ENCODE measurements around the gene METAP2. TPM values are rescaled to one million over a fixed set of nuclear protein-coding genes. Genes with fewer than 3 reads are reported as not detected.
A peak's percentile ranks its signal among the peaks of the same experiment; 100 is the strongest.

METAP2 gene
- total and polyA plus RNA-seq, 4 experiments from 2014 or later: 39.6 to 52.7 (median 47.9) TPM

DNA sequence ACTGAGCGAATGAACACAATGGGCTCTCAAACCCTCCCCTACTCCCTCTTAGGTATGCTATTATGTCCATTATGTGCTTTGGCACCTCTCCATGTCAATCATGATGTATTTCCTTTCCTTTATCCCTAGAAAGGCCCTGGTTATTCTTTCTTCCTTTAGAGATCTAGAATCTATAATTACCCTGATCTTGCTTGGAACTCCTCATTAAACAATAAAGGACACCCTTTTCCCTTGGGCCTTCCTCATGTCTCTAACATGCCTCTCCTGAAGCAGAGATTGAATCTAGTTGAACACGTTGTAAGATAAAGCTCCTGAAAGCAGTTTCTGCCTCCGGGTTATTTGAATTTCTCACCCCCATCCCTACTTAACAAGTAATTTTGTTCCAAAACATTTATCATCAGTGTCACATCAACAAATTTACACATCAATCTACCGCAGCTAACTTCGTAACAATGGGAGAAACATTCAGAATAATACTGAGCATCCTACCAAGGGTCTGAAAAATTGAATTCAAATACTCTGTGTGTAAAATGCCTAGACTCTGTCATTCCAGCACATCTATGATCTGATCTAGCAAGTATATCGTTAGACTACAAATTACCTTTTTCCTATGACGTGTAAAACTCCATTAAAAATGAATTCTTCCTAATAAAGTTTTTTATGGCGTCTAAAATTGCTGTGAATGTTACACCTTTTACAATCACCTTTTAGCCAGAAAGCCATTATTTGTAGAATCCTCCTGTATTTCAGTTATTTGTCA is 72.0 kb downstream of the METAP2 start:
- peaks cover 13% of the 10 kb centered on the region for H3K4me1 ChIP-seq (ENCODE audit: insufficient read depth, low read length)
- H3K36me3 Mint-ChIP-seq: peaks cover 0 to 2% of the 10 kb centered on the region in 2 donors
- intact Hi-C loops (cut with micrococcal nuclease): loop anchor here (5.0 kb wide), 2 partner anchors 74 to 329 kb away; partner anchors contain the start of genes FGD6, METAP2 and VEZT
- no peak overlapping the region for H3K27ac ChIP-seq (ENCODE audit: low read depth, low read length)
- H3K27me3 Mint-ChIP-seq: peaks cover 6 to 17% of the 10 kb centered on the region in 2 donors
- H3K4me3 ChIP-seq (ENCODE audit: low read length in 2 of 2): no peak overlapping the region
- H3K27me3 ChIP-seq (ENCODE audit: insufficient read depth, low read length): no peaks in the 10 kb centered on the region
- CTCF ChIA-PET (ENCODE audit: partially characterized antibody): no interaction called here
- POLR2A ChIA-PET (ENCODE audit: partially characterized antibody): no interaction called here
- no peaks in the 10 kb centered on the region for H3K9me3 ChIP-seq (ENCODE audit: control insufficient read depth in 1 of 2, low read length in 2 of 2)
- peak overlapping the region in 3 of 7 donors; percentile 11 to 47 (median 32) for H3K27ac Mint-ChIP-seq
- no peak for DNase-seq
- H3K4me1 Mint-ChIP-seq: peaks cover 11 to 36% (median 17%) of the 10 kb centered on the region in 4 donors
- H3K36me3 ChIP-seq (ENCODE audit: insufficient read depth, low read length): no peaks in the 10 kb centered on the region
- peaks cover 0 to 6% (median 2%) of the 10 kb centered on the region in 8 donors for H3K9me3 Mint-ChIP-seq
- peak overlapping the region in 1 of 8 donors; percentile 40 for H3K4me3 Mint-ChIP-seq

DNA sequence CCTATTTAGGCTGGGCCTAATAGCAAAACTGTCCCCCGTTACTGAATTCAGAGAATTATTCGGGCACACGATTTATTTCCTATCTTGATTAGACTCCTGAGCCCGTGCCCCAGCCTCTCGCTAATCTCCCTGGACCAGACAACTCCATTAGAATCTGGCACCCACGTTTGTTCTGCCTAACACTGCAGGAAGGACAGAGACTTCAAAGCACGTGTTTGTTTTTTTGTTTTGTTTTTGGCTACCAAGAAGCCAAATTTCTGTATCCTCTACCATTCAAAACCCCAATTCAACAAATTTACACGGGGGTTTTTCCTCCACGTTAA is 72.5 kb downstream of the METAP2 start:
- Histone ChIP-seq H3K4me1 (ENCODE audit: insufficient read depth, low read length) (peaks cover 13% of the 10 kb centered on the region), H3K9me3 (ENCODE audit: control insufficient read depth in 1 of 2, low read length in 2 of 2) (no peaks in the 10 kb centered on the region), H3K27me3 (ENCODE audit: insufficient read depth, low read length) (no peaks in the 10 kb centered on the region), H3K4me3 (ENCODE audit: low read length in 2 of 2) (no peak overlapping the region), H3K36me3 (ENCODE audit: insufficient read depth, low read length) (no peaks in the 10 kb centered on the region), H3K27ac (ENCODE audit: low read depth, low read length) (no peak overlapping the region)
- DNase-seq: no peak
- Mint-ChIP-seq H3K4me1 (peaks cover 11 to 42% (median 20%) of the 10 kb centered on the region in 4 donors), H3K27me3 (peaks cover 6 to 17% of the 10 kb centered on the region in 2 donors), H3K27ac (no peak overlapping the region), H3K9me3 (peaks cover 0 to 6% (median 2%) of the 10 kb centered on the region in 8 donors), H3K36me3 (peaks cover 0 to 2% of the 10 kb centered on the region in 2 donors), H3K4me3 (no peak overlapping the region)
- POLR2A ChIA-PET (ENCODE audit: partially characterized antibody): no interaction called here
- intact Hi-C loops (cut with micrococcal nuclease): loop anchor here (5.0 kb wide), 2 partner anchors 74 to 329 kb away; partner anchors contain the start of genes FGD6, METAP2 and VEZT
- CTCF ChIA-PET (ENCODE audit: partially characterized antibody): interaction anchor here (1.1 to 2.1 kb wide), 2 partner anchors 7 to 12 kb away, joined by 4 to 11 read pairs; no protein-coding TSS in a partner anchor

DNA sequence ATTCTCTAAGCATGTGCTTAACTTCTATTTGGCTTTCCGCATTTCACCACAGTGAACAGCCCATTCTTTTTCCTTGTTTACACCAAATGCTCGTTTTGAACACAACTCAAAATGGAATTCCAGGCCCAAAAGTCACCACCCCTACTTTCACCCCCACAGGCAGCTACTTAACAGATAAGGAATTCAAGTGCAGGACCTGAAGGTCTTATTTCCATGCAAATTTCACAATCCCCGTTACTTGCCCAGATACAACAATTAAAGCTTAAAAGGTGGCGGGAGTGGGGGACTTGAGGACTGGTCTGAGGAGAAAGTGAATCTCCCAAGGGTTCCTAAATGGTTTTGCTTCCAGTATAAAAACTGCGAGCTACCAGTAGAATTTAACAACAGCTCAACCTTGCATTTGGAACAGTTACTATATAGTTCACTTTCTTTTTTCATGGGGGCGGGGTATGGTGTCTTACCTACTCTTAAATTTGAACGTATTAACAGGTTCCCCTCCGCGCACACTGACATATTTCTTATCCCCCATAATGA is 73.6 kb downstream of the METAP2 start:
- POLR2A ChIA-PET (ENCODE audit: partially characterized antibody): interaction anchor here (1.2 to 1.5 kb wide), 3 partner anchors 74 to 474 kb away, joined by 3 to 7 read pairs (median 5); partner anchors contain the start of genes FGD6, METAP2, NR2C1 and VEZT
- peaks cover 0 to 2% of the 10 kb centered on the region in 2 donors for H3K36me3 Mint-ChIP-seq
- peak overlapping the region; percentile 60 for H3K27ac ChIP-seq (ENCODE audit: low read depth, low read length)
- H3K36me3 ChIP-seq (ENCODE audit: insufficient read depth, low read length): no peaks in the 10 kb centered on the region
- no peaks in the 10 kb centered on the region for H3K9me3 ChIP-seq (ENCODE audit: control insufficient read depth in 1 of 2, low read length in 2 of 2)
- intact Hi-C loops (cut with micrococcal nuclease): loop anchor here (1.0 to 5.0 kb wide), 3 partner anchors 75 to 488 kb away; partner anchors contain the start of genes FGD6, LTA4H, METAP2 and VEZT
- peak in 3 of 5 donors; percentile 17 to 25 (median 22) for DNase-seq
- H3K4me1 ChIP-seq (ENCODE audit: insufficient read depth, low read length): peaks cover 13% of the 10 kb centered on the region
- peaks cover 14 to 52% (median 27%) of the 10 kb centered on the region in 4 donors for H3K4me1 Mint-ChIP-seq
- CTCF ChIA-PET (ENCODE audit: partially characterized antibody): interaction anchor here (1.1 to 2.1 kb wide), 3 partner anchors 8 to 13 kb away, joined by 3 to 11 read pairs (median 4); no protein-coding TSS in a partner anchor
- H3K9me3 Mint-ChIP-seq: peaks cover 0 to 6% (median 2%) of the 10 kb centered on the region in 8 donors
- peaks cover 6 to 17% of the 10 kb centered on the region in 2 donors for H3K27me3 Mint-ChIP-seq
- no peaks in the 10 kb centered on the region for H3K27me3 ChIP-seq (ENCODE audit: insufficient read depth, low read length)
- peak overlapping the region; percentile 76 to 93 (median 90) for H3K27ac Mint-ChIP-seq
- H3K4me3 ChIP-seq (ENCODE audit: low read length in 2 of 2): peak overlapping the region in 1 of 2 donors; percentile 68
- H3K4me3 Mint-ChIP-seq: peak overlapping the region; percentile 85 to 93 (median 90)

DNA sequence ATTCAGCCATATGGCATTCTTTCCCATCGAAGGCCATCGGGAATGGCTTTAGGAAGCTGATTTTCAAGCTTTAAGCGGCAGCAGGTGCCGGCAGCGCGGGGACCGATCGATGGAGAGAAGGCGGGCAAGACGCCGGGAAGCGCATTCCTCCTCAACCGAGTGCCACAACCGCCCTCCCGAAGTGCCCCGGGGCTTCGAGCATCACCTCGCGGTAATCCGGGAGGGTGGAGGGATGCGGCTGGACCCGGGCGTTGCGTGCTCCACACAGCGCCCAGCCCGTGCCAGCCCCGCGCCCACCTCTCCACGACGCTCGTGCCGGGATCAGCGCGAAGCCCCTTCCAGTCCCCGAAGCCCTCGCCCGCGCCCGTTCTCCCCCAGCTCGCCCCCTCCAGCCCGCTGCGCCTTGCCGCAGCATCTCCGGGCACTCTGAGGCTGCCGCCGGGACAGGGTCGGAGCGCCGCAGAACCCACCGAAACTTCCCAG is 74.1 kb downstream of the METAP2 start:
- intact Hi-C loops (cut with micrococcal nuclease): loop anchor here (5.0 kb wide), 2 partner anchors 76 to 331 kb away; partner anchors contain the start of genes FGD6, METAP2 and VEZT
- H3K36me3 Mint-ChIP-seq: peaks cover 0 to 2% of the 10 kb centered on the region in 2 donors
- H3K9me3 Mint-ChIP-seq: peaks cover 0 to 6% (median 2%) of the 10 kb centered on the region in 8 donors
- peaks cover 13% of the 10 kb centered on the region for H3K4me1 ChIP-seq (ENCODE audit: insufficient read depth, low read length)
- POLR2A ChIA-PET (ENCODE audit: partially characterized antibody): interaction anchor here (1.2 to 1.5 kb wide), 3 partner anchors 74 to 475 kb away, joined by 3 to 7 read pairs (median 5); partner anchors contain the start of genes FGD6, METAP2, NR2C1 and VEZT
- H3K4me1 Mint-ChIP-seq: peaks cover 14 to 56% (median 27%) of the 10 kb centered on the region in 4 donors
- no peaks in the 10 kb centered on the region for H3K27me3 ChIP-seq (ENCODE audit: insufficient read depth, low read length)
- peak overlapping the region in 1 of 2 donors; percentile 68 for H3K4me3 ChIP-seq (ENCODE audit: low read length in 2 of 2)
- peak overlapping the region; percentile 85 to 93 (median 90) for H3K4me3 Mint-ChIP-seq
- H3K36me3 ChIP-seq (ENCODE audit: insufficient read depth, low read length): no peaks in the 10 kb centered on the region
- peak overlapping the region; percentile 76 to 93 (median 90) for H3K27ac Mint-ChIP-seq
- H3K27ac ChIP-seq (ENCODE audit: low read depth, low read length): peak overlapping the region; percentile 60
- H3K27me3 Mint-ChIP-seq: peaks cover 6 to 17% of the 10 kb centered on the region in 2 donors
- CTCF ChIA-PET (ENCODE audit: partially characterized antibody): interaction anchor here (1.3 to 2.1 kb wide), 2 partner anchors 10 to 14 kb away, joined by 3 to 11 read pairs; no protein-coding TSS in a partner anchor
- DNase-seq: peak in 4 of 5 donors; percentile 16 to 32 (median 26)
- no peaks in the 10 kb centered on the region for H3K9me3 ChIP-seq (ENCODE audit: control insufficient read depth in 1 of 2, low read length in 2 of 2)

DNA sequence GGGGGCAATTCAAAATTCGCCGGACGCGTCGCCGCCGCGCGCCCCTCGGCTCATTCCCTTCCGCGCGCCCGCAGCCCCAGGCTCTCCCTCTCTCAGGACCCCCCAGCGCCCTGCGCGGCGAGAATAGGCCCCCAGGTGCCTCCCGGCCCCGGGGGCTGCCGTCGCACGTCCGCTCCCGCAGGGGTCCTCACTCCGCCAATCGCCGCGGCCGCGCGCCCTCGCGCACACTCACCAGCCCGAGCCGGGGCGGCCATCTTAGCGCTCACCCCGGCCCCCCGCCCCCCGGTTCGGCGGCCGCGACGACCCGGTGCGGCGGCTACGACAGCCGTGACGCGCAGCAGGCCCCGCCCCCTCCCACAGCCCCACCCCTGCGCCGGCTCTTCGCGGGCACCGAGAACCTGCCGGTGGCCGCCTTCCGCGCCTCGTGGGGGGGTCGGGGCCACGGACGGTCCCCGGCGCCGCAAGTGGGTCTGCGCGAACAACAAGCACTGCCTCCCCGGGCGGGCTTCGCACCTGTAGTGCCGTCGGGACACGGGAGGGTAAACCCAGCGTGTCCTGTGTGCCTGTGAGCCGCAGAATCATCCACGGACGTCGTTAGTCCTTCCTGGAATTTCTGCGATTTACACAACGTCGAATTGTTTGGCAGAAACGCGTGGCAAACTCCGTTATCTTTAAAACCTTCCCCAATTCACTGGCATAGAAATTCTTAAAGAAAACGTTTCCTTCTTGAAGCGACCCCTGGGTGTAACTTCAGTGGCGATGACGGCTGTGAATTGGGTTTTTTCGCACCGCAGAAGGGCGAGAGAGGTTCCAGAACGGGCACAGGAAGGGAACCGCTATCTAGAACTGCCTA is 74.8 kb downstream of the METAP2 start:
- intact Hi-C loops (cut with micrococcal nuclease): loop anchor here (5.0 kb wide), 2 partner anchors 76 to 331 kb away; partner anchors contain the start of genes FGD6, METAP2 and VEZT
- H3K27me3 Mint-ChIP-seq: peaks cover 6 to 17% of the 10 kb centered on the region in 2 donors
- Histone ChIP-seq H3K4me3 (ENCODE audit: low read length in 2 of 2) (peak overlapping the region in 1 of 2 donors; percentile 68), H3K27ac (ENCODE audit: low read depth, low read length) (peak overlapping the region; percentile 60), H3K9me3 (ENCODE audit: control insufficient read depth in 1 of 2, low read length in 2 of 2) (no peaks in the 10 kb centered on the region), H3K36me3 (ENCODE audit: insufficient read depth, low read length) (no peaks in the 10 kb centered on the region), H3K4me1 (ENCODE audit: insufficient read depth, low read length) (peaks cover 13% of the 10 kb centered on the region), H3K27me3 (ENCODE audit: insufficient read depth, low read length) (no peaks in the 10 kb centered on the region)
- peaks cover 0 to 2% of the 10 kb centered on the region in 2 donors for H3K36me3 Mint-ChIP-seq
- DNase-seq: peak; percentile 66 to 73 (median 71)
- ChIA-PET POLR2A (ENCODE audit: partially characterized antibody) (interaction anchor here (1.2 to 1.5 kb wide), 3 partner anchors 75 to 475 kb away, joined by 3 to 7 read pairs (median 5); partner anchors contain the start of genes FGD6, METAP2, NR2C1 and VEZT), CTCF (ENCODE audit: partially characterized antibody) (interaction anchor here (2.1 kb wide), 1 partner anchor 14 kb away, joined by 11 read pairs; no protein-coding TSS in a partner anchor)
- peaks cover 14 to 60% (median 27%) of the 10 kb centered on the region in 4 donors for H3K4me1 Mint-ChIP-seq
- peak overlapping the region; percentile 83 to 92 (median 88) for H3K4me3 Mint-ChIP-seq
- H3K9me3 Mint-ChIP-seq: peaks cover 0 to 6% (median 2%) of the 10 kb centered on the region in 8 donors
- peak overlapping the region; percentile 45 to 93 (median 85) for H3K27ac Mint-ChIP-seq

DNA sequence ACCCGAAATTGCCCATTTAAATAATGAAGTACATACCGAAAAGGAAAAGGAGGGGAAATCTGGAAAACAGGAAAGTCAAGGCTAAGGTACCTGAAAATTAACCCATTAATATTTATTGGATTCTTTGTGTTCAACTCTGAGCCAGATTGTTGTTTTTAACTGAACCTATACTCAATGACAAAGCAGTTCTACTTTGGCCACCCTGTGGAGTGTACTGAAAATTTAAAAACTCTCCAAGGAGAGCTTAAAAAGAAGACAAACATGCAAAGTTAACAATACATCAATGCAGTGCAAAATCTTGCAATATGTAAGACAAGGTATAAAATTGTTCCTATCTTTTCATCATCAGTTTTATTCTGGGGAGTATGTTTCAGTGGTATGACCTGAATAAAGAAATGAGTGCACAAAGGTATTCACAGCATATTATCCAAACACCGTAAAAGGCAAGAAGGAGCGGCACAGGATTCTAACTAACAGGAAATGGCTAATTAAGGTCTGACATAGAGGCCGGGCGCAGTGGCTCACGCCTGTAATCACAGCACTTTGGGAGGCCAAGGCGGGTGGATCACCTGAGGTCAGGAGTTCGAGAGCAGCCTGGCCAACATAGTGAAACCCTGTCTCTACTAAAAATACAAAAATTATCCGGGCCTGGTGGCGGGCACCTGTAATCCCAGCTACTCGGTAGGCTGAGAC is 75.6 kb downstream of the METAP2 start:
- DNase-seq: no peak
- H3K4me1 ChIP-seq (ENCODE audit: insufficient read depth, low read length): peaks cover 13% of the 10 kb centered on the region
- Mint-ChIP-seq H3K4me3 (peak overlapping the region; percentile 82 to 92 (median 87)), H3K9me3 (peaks cover 0 to 6% (median 2%) of the 10 kb centered on the region in 8 donors), H3K4me1 (peaks cover 14 to 60% (median 28%) of the 10 kb centered on the region in 4 donors), H3K27me3 (peaks cover 6 to 17% of the 10 kb centered on the region in 2 donors), H3K36me3 (peaks cover 0 to 2% of the 10 kb centered on the region in 2 donors), H3K27ac (peak overlapping the region; percentile 45 to 93 (median 85))
- H3K27me3 ChIP-seq (ENCODE audit: insufficient read depth, low read length): no peaks in the 10 kb centered on the region
- H3K36me3 ChIP-seq (ENCODE audit: insufficient read depth, low read length): no peaks in the 10 kb centered on the region
- H3K27ac ChIP-seq (ENCODE audit: low read depth, low read length): peak overlapping the region; percentile 60
- intact Hi-C loops (cut with micrococcal nuclease): loop anchor here (5.0 kb wide), 2 partner anchors 77 to 332 kb away; partner anchors contain the start of genes FGD6, METAP2 and VEZT
- peak overlapping the region in 1 of 2 donors; percentile 68 for H3K4me3 ChIP-seq (ENCODE audit: low read length in 2 of 2)
- ChIA-PET POLR2A (ENCODE audit: partially characterized antibody) (no interaction called here), CTCF (ENCODE audit: partially characterized antibody) (no interaction called here)
- no peaks in the 10 kb centered on the region for H3K9me3 ChIP-seq (ENCODE audit: control insufficient read depth in 1 of 2, low read length in 2 of 2)
